Neural cell (in vitro differentiated cells): ENCODE results near the gene DPP9. TPM values are rescaled to one million over a fixed set of nuclear protein-coding genes. Genes with fewer than 3 reads are reported as not detected.

Experiments used
- H2AFZ ChIP-seq: fragments of 200-600, 300-800 bp; sonication (generic), shearing (Covaris generic); 2 replicates; pipeline ENCODE4 v1.6.0; 2014; ENCODE audit warnings: low read depth, mild to moderate bottlenecking, antibody characterized with exemption, low read length, moderate library complexity
- H3F3A ChIP-seq: fragments of 200-600 bp; shearing (Covaris generic); 2 replicates; pipeline ENCODE4 v1.6.1; 2016; ENCODE audit warnings: mild to moderate bottlenecking, moderate library complexity, mixed read lengths, antibody characterized with exemption, low read length; ENCODE audit not compliant: insufficient read depth, poor library complexity, severe bottlenecking
- H3K27ac ChIP-seq: fragments of 200-600, 300-800 bp; sonication (generic), shearing (Covaris generic); 2 replicates; pipeline ENCODE4 v1.5.1; 2014; ENCODE audit warnings: mild to moderate bottlenecking, low read length, moderate library complexity
- H3K27me3 ChIP-seq: fragments of 300-800, 200-600 bp; sonication (generic), shearing (Covaris generic); 2 replicates; pipeline ENCODE4 v1.6.0; 2014; ENCODE audit warnings: mild to moderate bottlenecking, low read depth, low read length, moderate library complexity; ENCODE audit not compliant: insufficient read depth
- H3K36me3 ChIP-seq: fragments of 300-800, 200-600 bp; sonication (generic), shearing (Covaris generic); 2 replicates; pipeline ENCODE4 v1.5.1; 2014; ENCODE audit warnings: mild to moderate bottlenecking, antibody characterized with exemption, low read length, moderate library complexity; ENCODE audit not compliant: insufficient read depth
- H3K4me2 ChIP-seq: fragments of 300-800, 200-600 bp; sonication (generic), shearing (Covaris generic); 2 replicates; pipeline ENCODE4 v1.6.0; 2014; ENCODE audit warnings: mild to moderate bottlenecking, low read length
- H3K4me3 ChIP-seq: fragments of 300-800, 200-600 bp; sonication (generic), shearing (Covaris generic); 2 replicates; pipeline ENCODE4 v1.5.1; 2014; ENCODE audit warnings: mild to moderate bottlenecking, low read length, moderate library complexity
- H3K79me2 ChIP-seq: fragments of 200-600 bp; shearing (Covaris generic); replicated peaks from 2 replicates; pipeline ENCODE4 v1.6.0; 2014; ENCODE audit warnings: mild to moderate bottlenecking, low read length, moderate library complexity; ENCODE audit not compliant: insufficient read depth
- H3K9ac ChIP-seq: fragments of 300-800, 200-600 bp; sonication (generic), shearing (Covaris generic); 2 replicates; pipeline ENCODE4 v1.6.1; 2016; ENCODE audit warnings: mild to moderate bottlenecking, low read length, mixed read lengths
- H3K9me2 ChIP-seq: fragments of 200-600 bp; shearing (Covaris generic); 2 replicates; pipeline ENCODE4 v1.6.1; 2016; ENCODE audit warnings: mild to moderate bottlenecking, low read length, mixed read lengths; ENCODE audit not compliant: insufficient read depth
- H3K9me3 ChIP-seq: fragments of 200-600, 300-800 bp; sonication (generic), shearing (Covaris generic); 2 replicates; pipeline ENCODE4 v1.6.1; 2016; ENCODE audit warnings: mild to moderate bottlenecking, mixed run types, low read length, moderate library complexity, mixed read lengths
- H4K20me1 ChIP-seq: fragments of 200-600 bp; shearing (Covaris generic); 2 replicates; pipeline ENCODE4 v1.6.1; 2016; ENCODE audit warnings: mild to moderate bottlenecking, mixed run types; ENCODE audit not compliant: insufficient read depth
- CTCF ChIP-seq: fragments of 450-650 bp; IDR thresholded peaks from 2 replicates; pipeline ENCODE4 v1.5.1; 2014; ENCODE audit warnings: antibody characterized with exemption, mild to moderate bottlenecking, moderate library complexity; ENCODE audit not compliant: poor library complexity, severe bottlenecking
- EP300 ChIP-seq: fragments of 450-650 bp; conservative IDR thresholded peaks from 2 replicates; pipeline ENCODE4 v1.6.1; 2014; ENCODE audit warnings: antibody characterized with exemption, mild to moderate bottlenecking, moderate library complexity; ENCODE audit not compliant: poor library complexity, severe bottlenecking
- EZH2 ChIP-seq: fragments of 200-600, 300-800 bp; shearing (Covaris generic), sonication (generic); IDR thresholded peaks from 2 replicates; pipeline ENCODE4 v1.6.1; 2014; ENCODE audit warnings: antibody characterized with exemption, low read length, borderline replicate concordance, mild to moderate bottlenecking; ENCODE audit not compliant: insufficient read depth, poor library complexity, severe bottlenecking
- MXI1 ChIP-seq: fragments of 450-650 bp; conservative IDR thresholded peaks from 2 replicates; pipeline ENCODE4 v1.6.1; 2014; ENCODE audit warnings: antibody characterized with exemption, mild to moderate bottlenecking; ENCODE audit not compliant: poor library complexity, severe bottlenecking
- POLR2AphosphoS5 ChIP-seq: IDR thresholded peaks from 2 replicates; pipeline ENCODE4 v1.6.1; 2012
- RAD21 ChIP-seq: fragments of 450-650 bp; conservative IDR thresholded peaks from 2 replicates; pipeline ENCODE4 v1.6.1; 2014; ENCODE audit warnings: antibody characterized with exemption, mild to moderate bottlenecking, moderate library complexity
- REST ChIP-seq: IDR thresholded peaks from 2 replicates; pipeline ENCODE4 v1.6.1; 2012; ENCODE audit warnings: borderline replicate concordance
- SMC3 ChIP-seq: fragments of 450-650 bp; conservative IDR thresholded peaks from 2 replicates; pipeline ENCODE4 v1.6.1; 2014; ENCODE audit warnings: antibody characterized with exemption, mild to moderate bottlenecking, moderate library complexity; ENCODE audit not compliant: poor library complexity
- TAF1 ChIP-seq: IDR thresholded peaks from 2 replicates; pipeline ENCODE4 v1.6.1; 2012; ENCODE audit warnings: low read depth
- polyA plus RNA-seq: library from polyadenylated mRNA; depleted of rRNA; stranded (reverse); fragments of >200 nt; gene quantifications from 2 replicates; pipeline ENCODE4 v1.2.3, GENCODE V29; 2014

The DPP9 gene
- polyA plus RNA-seq, 1 donor from 2014 or later: 11.7 TPM

- no peaks in the 10 kb centered on the region for H4K20me1 ChIP-seq
- no peaks in the 10 kb centered on the region for H3K9me3 ChIP-seq
- no peaks in the 10 kb centered on the region for H3K79me2 ChIP-seq
- peak overlapping the region; percentile 90 for H3K27ac ChIP-seq
- H3K9ac ChIP-seq: peak overlapping the region; percentile 71
- no peaks in the 10 kb centered on the region for H3K27me3 ChIP-seq
- no peaks in the 10 kb centered on the region for H3F3A ChIP-seq
- TF ChIP-seq MXI1 (no peak), RAD21 (no peak), TAF1 (no peak)
- no peak overlapping the region for H3K4me3 ChIP-seq
- H3K4me2 ChIP-seq: peak overlapping the region; percentile 70
- no peaks in the 10 kb centered on the region for H3K9me2 ChIP-seq
- no peaks in the 10 kb centered on the region for H3K36me3 ChIP-seq
- no peak overlapping the region for H2AFZ ChIP-seq
Measured at GRCh38 chr19:4758659-4759058, 35.0 kb upstream of the DPP9 start.

DNA sequence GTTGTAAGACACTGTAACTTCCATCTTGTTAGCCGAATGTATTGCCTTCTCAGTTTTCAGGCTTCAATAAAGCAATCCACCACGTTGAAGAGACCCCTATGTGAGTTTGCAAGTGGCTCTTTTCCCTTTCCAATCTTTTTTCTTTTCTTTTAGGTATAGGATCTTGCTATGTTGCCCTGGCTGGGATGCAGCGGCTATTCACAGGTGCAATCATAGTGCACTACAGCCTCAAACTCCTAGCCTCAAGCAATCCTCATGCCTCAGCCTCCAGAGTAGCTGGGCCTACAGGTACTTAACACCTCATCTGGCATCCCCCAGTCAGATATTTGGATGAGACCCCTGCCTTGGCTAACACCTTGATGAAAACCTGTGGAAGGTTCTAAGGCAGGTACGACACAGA lies 34.4 kb upstream of the DPP9 start:
- Histone ChIP-seq H3K9me3 (no peaks in the 10 kb centered on the region), H3K9me2 (no peaks in the 10 kb centered on the region), H2AFZ (no peak overlapping the region), H3K27me3 (no peaks in the 10 kb centered on the region), H3K36me3 (no peaks in the 10 kb centered on the region), H3K79me2 (no peaks in the 10 kb centered on the region), H3F3A (no peaks in the 10 kb centered on the region), H3K4me3 (no peak overlapping the region), H3K27ac (peak overlapping the region; percentile 90), H4K20me1 (no peaks in the 10 kb centered on the region), H3K4me2 (no peak overlapping the region), H3K9ac (no peak overlapping the region)
- TF ChIP-seq SMC3: no peak
- TF ChIP-seq TAF1: no peak

DNA sequence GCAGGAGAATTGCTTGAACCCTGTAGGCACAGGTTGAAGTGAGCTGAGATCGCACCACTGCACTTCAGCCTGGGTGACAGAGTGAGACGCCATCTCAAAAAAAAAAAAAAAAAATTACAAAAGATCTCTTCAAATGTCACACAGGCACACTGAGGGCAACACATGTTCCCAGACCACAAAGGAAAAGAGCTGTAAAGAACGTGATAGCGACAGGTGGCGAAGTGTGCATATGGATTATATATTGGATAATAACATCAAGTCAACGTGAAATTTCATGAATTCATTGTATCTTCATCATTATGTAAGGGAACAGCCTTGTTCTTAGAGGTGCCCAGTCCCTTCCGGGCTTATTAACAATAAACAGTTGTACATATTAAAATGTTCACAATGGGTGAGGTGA lies 31.8 kb upstream of the DPP9 start:
- H4K20me1 ChIP-seq: no peaks in the 10 kb centered on the region
- H2AFZ ChIP-seq: no peak overlapping the region
- no peak overlapping the region for H3K27ac ChIP-seq
- no peaks in the 10 kb centered on the region for H3K36me3 ChIP-seq
- no peak overlapping the region for H3K4me3 ChIP-seq
- no peaks in the 10 kb centered on the region for H3K9me2 ChIP-seq
- H3K79me2 ChIP-seq: no peaks in the 10 kb centered on the region
- no peak overlapping the region for H3K9ac ChIP-seq
- no peaks in the 10 kb centered on the region for H3K27me3 ChIP-seq
- TF ChIP-seq EZH2 (no peak), REST (no peak), POLR2AphosphoS5 (no peak), RAD21 (no peak), SMC3 (no peak), MXI1 (no peak), EP300 (no peak), TAF1 (no peak), CTCF (no peak)
- H3K9me3 ChIP-seq: no peaks in the 10 kb centered on the region
- no peaks in the 10 kb centered on the region for H3F3A ChIP-seq
- no peak overlapping the region for H3K4me2 ChIP-seq
